Ecto neural progenitor cell (in vitro differentiated cells): Measurements from ENCODE around the gene EFTUD2.

Experiments used
- DNase-seq: peaks from one replicate; pipeline ENCODE4 v3.0.0-alpha.2; 2018; ENCODE audit warnings: low spot score

The EFTUD2 gene

GRCh38 chr17:44887971-44888954 is 11.0 kb downstream of the EFTUD2 start:
- DNase-seq: no peak

DNA sequence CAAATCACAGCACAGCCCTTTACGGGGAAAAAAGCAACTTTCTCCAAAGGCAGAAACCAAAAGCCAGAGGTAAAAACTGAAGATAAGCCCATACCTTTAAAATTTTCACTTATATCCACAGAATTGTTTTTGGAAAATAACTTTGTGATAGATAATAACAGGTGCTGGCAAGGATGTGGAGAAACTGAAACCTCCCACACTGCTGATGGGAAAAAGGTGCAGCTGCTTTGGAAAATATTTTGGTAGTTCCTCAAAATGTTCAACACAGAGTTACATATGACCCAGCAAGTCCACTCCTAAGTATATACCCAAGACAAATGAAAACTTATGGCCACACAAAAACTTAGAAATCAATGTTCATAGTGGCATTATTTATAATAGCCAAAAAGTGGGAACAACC is 12.2 kb downstream of the EFTUD2 start:
- no peak for DNase-seq

DNA sequence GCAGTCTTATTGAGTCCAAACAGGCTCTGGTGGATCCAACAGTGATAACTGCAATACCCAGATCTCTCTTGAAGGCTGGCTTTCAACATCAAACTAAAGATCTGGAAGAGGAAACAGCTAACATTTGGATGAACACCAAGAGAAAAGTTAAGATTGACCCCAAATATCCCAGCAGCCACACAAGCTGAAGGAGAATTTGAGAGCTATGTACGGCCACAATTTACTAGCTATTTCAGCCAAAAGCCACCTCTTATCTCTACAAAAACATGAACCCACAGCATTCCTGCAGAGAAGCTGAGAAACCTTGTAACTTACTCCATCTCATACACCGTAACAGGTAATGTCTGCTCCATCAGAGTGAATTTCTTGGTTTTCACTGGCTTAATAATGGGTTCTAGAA is 14.3 kb downstream of the EFTUD2 start:
- no peak for DNase-seq

GRCh38 chr17:44881145-44881544 is 18.1 kb downstream of the EFTUD2 start:
- DNase-seq: no peak

GRCh38 chr17:44880062-44880461 is 19.2 kb downstream of the EFTUD2 start:
- no peak for DNase-seq

- DNase-seq: no peak
These were observed 19.9 kb downstream of the EFTUD2 start for GRCh38 chr17:44879376-44879775.

GRCh38 chr17:44878627-44879221 is 20.5 kb downstream of the EFTUD2 start:
- DNase-seq: no peak

DNA sequence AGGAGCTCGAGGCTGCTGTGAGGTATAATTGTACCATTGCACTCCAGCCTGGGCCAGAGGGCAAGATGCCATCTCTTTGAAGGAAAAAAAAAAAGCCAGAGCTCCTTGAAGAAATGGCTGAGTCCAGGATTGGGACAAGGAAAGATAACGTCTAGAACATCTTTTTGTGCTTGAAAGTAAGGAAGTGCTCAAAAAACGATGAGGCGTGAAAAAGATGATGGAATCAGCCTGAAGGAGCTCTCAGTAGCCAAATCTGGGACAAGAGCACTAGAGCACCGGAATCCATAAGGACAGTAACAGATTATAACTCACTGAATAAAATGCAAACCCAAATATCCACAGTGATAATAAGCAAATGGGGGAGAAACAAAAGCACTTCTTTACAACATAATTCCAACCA is 22.1 kb downstream of the EFTUD2 start:
- DNase-seq: no peak

- no peak for DNase-seq
These were observed 23.5 kb downstream of the EFTUD2 start for GRCh38 chr17:44875761-44876160.

GRCh38 chr17:44872131-44872768 is 27.0 kb downstream of the EFTUD2 start:
- DNase-seq: no peak

GRCh38 chr17:44871556-44871955 is 27.7 kb downstream of the EFTUD2 start:
- DNase-seq: no peak

- DNase-seq: no peak
These were observed 31.4 kb downstream of the EFTUD2 start for GRCh38 chr17:44867841-44868240.

- DNase-seq: no peak
These were observed 33.3 kb downstream of the EFTUD2 start for GRCh38 chr17:44865931-44866330.

GRCh38 chr17:44865231-44865660 is 34.0 kb downstream of the EFTUD2 start:
- peak; percentile 82 for DNase-seq

DNA sequence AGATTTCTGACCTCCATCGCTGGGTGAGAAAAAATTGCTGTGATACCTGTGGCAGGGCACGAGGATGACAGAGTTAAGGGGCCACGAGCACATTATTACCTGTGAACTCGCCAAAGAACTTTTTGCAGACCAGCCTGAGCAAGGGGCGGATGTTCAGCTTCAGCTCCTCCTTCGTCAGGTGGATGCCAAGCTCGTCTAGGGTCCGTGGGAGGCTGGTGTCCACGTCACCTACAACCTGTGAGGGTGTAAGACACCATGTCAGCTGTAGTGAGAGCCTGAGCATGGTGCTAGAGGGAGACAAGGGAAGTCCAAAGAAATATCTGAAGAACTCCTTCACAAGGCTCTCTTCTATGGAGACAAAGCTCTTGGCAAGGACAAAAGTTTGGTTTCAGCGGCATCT is 34.4 kb downstream of the EFTUD2 start:
- DNase-seq: no peak

- no peak for DNase-seq
These were observed 36.0 kb downstream of the EFTUD2 start for GRCh38 chr17:44863061-44863918.

GRCh38 chr17:44862278-44862914 is 36.8 kb downstream of the EFTUD2 start:
- no peak for DNase-seq

- DNase-seq: no peak
These were observed 39.5 kb downstream of the EFTUD2 start for GRCh38 chr17:44859701-44860100.

DNA sequence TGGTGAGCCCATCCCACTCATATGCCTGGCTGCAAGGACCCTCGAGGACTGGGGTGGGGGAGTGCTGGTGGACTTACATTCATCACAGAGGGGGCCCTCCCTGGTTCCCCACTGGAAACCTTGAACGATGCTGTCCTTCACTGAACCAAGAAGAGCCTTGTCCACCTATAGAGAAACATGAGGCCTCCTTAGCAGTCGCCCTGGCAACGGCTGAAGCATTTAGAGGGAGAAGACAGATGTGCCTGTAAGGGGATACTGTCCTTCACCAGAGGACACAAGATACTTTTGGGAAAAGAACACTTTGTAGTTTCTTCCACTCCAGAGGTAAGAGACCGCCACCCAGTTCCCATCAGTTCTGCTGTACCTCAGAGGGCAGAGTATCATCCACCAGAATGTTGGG is 45.1 kb downstream of the EFTUD2 start:
- no peak for DNase-seq

DNA sequence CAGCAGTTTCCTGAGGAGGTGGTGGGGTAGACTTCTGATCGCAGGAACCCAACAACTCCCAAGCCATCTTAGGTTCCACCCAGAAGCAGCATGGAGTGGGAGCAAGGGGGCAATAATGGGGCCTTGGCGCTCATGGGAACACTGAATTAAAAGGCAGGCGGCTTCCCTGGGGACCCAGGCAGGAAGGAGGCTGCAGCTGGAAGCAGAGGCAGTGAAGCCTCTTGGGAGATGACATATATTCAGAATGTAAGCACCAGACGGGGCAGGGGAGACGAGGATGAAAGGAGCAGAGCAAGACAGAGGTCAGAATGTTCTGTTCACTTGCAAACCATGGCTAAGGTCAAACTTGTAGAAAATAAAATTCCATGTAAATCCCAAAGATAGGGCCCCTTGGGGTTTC is 48.6 kb downstream of the EFTUD2 start:
- no peak for DNase-seq

DNA sequence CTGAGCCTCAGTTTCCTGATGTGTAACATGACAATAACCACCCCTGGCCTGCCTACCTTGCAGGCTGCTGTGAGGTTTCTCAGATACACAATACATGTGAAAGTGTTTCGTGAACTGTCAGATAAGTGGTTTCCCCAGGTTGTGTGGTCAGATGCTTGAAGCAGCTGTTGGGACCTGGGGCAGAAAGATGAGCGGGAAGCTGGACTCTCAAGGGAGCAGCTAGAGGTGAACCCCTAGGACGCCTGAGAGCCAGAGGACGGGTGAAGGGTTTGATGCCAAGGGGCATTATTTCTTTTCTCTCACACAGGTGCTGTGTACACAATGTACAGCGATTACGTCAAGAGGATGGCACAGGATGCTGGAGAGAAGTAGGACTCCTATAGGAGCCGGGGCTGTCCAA is 49.2 kb downstream of the EFTUD2 start:
- DNase-seq: no peak
